BE2C (cell line): ENCODE data around the gene DLG2.

Source experiments
- DNase-seq: peaks from one replicate; pipeline ENCODE4 v3.0.0-alpha.2; 2020
- H3K27me3 ChIP-seq: fragments of 250-450 bp; sonication (Bioruptor Pico); 2 replicates; pipeline ENCODE4 v1.5.1; 2020; ENCODE audit warnings: mild to moderate bottlenecking
- H3K36me3 ChIP-seq: fragments of 250-450 bp; sonication (Bioruptor Pico); 2 replicates; pipeline ENCODE4 v1.5.1; 2020; ENCODE audit warnings: mild to moderate bottlenecking
- H3K4me1 ChIP-seq: fragments of 250-450 bp; sonication (Bioruptor Pico); 2 replicates; pipeline ENCODE4 v1.5.1; 2020
- H3K4me3 ChIP-seq: 2 replicates; pipeline ENCODE4 v1.5.1; 2011; ENCODE audit warnings: low read depth, low read length
- H3K9me3 ChIP-seq: fragments of 250-450 bp; sonication (Bioruptor Pico); 2 replicates; pipeline ENCODE4 v1.5.1; 2020
- TF ChIP-seq, protein P1 (sequence below): IDR thresholded peaks from 2 replicates; pipeline ENCODE4 v1.5.1; 2012; ENCODE audit warnings: mild to moderate bottlenecking, low read depth, low read length

DLG2 gene

GRCh38 chr11:83836883-83837654 lies 1790.1 kb downstream of the DLG2 start:
- Histone ChIP-seq H3K4me3 (no peak overlapping the region), H3K4me1 (peaks cover 8% of the 10 kb centered on the region), H3K36me3 (no peaks in the 10 kb centered on the region), H3K9me3 (no peaks in the 10 kb centered on the region), H3K27me3 (no peaks in the 10 kb centered on the region)
- TF ChIP-seq, protein P1, sequence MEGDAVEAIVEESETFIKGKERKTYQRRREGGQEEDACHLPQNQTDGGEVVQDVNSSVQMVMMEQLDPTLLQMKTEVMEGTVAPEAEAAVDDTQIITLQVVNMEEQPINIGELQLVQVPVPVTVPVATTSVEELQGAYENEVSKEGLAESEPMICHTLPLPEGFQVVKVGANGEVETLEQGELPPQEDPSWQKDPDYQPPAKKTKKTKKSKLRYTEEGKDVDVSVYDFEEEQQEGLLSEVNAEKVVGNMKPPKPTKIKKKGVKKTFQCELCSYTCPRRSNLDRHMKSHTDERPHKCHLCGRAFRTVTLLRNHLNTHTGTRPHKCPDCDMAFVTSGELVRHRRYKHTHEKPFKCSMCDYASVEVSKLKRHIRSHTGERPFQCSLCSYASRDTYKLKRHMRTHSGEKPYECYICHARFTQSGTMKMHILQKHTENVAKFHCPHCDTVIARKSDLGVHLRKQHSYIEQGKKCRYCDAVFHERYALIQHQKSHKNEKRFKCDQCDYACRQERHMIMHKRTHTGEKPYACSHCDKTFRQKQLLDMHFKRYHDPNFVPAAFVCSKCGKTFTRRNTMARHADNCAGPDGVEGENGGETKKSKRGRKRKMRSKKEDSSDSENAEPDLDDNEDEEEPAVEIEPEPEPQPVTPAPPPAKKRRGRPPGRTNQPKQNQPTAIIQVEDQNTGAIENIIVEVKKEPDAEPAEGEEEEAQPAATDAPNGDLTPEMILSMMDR = peak; percentile 96
- peak; percentile 63 for DNase-seq

GRCh38 chr11:83836065-83836464 lies 1791.1 kb downstream of the DLG2 start:
- Histone ChIP-seq H3K27me3 (no peaks in the 10 kb centered on the region), H3K9me3 (no peaks in the 10 kb centered on the region), H3K4me3 (no peak overlapping the region), H3K36me3 (no peaks in the 10 kb centered on the region), H3K4me1 (peaks cover 8% of the 10 kb centered on the region)
- TF ChIP-seq, protein P1 = no peak
- DNase-seq = no peak

DNA sequence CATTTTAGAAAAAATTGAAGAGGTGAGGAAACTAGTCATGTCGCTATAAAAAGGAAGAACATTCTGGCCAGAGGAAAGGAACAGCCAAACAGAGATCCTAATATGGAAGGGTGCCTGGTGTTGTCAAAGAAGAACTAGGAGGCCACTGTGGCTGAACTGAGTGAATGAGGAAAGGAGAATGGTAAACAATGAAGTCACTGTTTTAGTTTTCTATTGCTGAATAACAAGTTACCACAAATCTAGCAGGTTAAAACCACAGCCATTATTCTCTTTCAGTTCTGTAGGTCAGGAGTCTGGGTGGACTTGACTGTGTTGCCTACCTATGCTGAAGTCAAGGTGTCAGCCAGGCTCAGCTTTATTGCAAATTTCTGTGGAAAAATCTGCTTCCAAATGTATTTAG lies 1791.7 kb downstream of the DLG2 start:
- TF ChIP-seq, protein P1 = no peak
- DNase-seq = no peak
- Histone ChIP-seq H3K27me3 (no peaks in the 10 kb centered on the region), H3K36me3 (no peaks in the 10 kb centered on the region), H3K4me3 (no peak overlapping the region), H3K4me1 (peaks cover 8% of the 10 kb centered on the region), H3K9me3 (no peaks in the 10 kb centered on the region)

DNA sequence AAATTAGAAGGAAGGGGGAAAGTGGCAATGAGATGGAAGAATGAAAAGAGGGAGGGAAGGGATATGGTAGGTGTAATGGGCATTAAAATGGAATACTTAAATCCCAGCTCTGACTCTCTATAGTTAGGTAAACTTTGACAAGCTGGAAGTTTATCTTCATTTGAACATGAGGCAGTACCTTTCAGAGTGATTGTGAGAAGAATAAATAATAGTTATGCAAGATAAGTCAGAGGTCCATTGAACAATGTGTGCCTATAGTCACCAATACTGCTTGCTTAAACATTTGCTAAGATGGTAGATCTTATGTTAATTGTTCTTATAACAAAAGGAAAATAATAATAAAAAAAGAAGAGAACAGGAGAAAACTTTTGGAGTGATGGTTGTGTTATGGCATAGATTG lies 1795.2 kb downstream of the DLG2 start:
- TF ChIP-seq, protein P1 = no peak
- Histone ChIP-seq H3K27me3 (no peaks in the 10 kb centered on the region), H3K4me1 (peaks cover under 1% of the 10 kb centered on the region), H3K4me3 (no peak overlapping the region), H3K9me3 (no peaks in the 10 kb centered on the region), H3K36me3 (no peaks in the 10 kb centered on the region)
- DNase-seq = no peak

GRCh38 chr11:83827940-83828554 lies 1799.1 kb downstream of the DLG2 start:
- H3K4me1 ChIP-seq = no peaks in the 10 kb centered on the region
- no peaks in the 10 kb centered on the region for H3K27me3 ChIP-seq
- no peak overlapping the region for H3K4me3 ChIP-seq
- TF ChIP-seq, protein P1 = peak; percentile 73
- no peaks in the 10 kb centered on the region for H3K36me3 ChIP-seq
- H3K9me3 ChIP-seq = no peaks in the 10 kb centered on the region
- DNase-seq = no peak

- no peak overlapping the region for H3K4me3 ChIP-seq
- TF ChIP-seq, protein P1 = no peak
- H3K4me1 ChIP-seq = no peaks in the 10 kb centered on the region
- H3K36me3 ChIP-seq = no peaks in the 10 kb centered on the region
- no peaks in the 10 kb centered on the region for H3K27me3 ChIP-seq
- H3K9me3 ChIP-seq = no peaks in the 10 kb centered on the region
- DNase-seq = no peak
Measured at GRCh38 chr11:83827520-83827919, 1799.6 kb downstream of the DLG2 start.
